ENCODE data around the gene MEIOSIN. TPM values are rescaled to one million over a fixed set of nuclear protein-coding genes. Genes with fewer than 3 reads are reported as not detected.

The MEIOSIN gene
- total and polyA plus RNA-seq, 9 of the 15 experiments (the other 6 are each of a cell fraction or from before 2014, with no cell fraction given) = 0.06 to 2.0 (median 0.76) TPM

DNA sequence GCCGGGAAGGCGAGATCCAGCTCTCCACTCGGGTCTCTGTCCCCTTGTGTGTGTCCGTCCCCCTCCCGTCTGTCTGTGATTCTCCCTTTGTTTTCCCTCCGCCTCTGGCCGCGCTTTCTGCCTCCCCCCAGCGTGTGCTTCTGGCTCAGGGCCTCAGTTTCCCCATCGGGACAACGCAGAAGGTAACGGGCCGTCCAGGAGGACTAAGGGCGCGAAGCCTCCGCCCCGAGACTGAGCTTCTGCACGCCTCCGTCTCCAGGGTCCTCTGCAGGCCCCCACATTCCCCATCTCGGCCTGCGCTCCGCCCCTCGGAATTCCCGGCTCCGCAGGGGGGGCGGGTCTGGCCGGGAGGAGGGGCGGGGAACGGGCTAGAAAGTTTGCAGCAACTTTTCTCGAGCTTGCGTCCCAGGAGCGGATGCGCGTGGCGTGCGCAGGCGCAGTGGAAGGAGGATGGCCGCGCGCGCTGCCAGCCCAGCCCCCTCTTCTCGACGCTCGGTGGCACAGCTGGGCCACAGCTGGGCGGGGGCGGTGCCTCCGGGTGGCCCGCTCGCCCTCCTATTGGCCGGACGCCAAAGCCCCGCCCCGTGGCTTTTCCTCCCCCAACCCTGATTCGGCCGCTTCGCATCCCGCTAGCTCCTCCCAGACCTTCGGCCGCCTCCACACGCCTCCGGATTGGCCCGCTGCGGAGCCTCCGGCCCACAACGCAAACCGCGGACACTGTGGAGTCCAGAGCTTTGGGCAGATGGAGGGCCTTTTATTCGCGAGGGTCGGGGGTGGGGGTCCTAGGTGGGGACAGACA lies 35.9 kb downstream of the MEIOSIN start, which contains the start of gene SIX5 (continued):
- TF ChIP-seq, protein P1, sequence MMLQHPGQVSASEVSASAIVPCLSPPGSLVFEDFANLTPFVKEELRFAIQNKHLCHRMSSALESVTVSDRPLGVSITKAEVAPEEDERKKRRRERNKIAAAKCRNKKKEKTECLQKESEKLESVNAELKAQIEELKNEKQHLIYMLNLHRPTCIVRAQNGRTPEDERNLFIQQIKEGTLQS (IDR thresholded peaks at IDR 0.05) = no peak
- TF ChIP-seq, protein P1 (CRISPR knock-in tag; conservative IDR thresholded peaks at IDR 0.05) = no peak
- TF ChIP-seq, protein P2, sequence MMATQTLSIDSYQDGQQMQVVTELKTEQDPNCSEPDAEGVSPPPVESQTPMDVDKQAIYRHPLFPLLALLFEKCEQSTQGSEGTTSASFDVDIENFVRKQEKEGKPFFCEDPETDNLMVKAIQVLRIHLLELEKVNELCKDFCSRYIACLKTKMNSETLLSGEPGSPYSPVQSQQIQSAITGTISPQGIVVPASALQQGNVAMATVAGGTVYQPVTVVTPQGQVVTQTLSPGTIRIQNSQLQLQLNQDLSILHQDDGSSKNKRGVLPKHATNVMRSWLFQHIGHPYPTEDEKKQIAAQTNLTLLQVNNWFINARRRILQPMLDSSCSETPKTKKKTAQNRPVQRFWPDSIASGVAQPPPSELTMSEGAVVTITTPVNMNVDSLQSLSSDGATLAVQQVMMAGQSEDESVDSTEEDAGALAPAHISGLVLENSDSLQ (IDR thresholded peaks at IDR 0.05) = no peak
- TF ChIP-seq SMAD1 (IDR thresholded peaks at IDR 0.05; ENCODE audit: low read depth, low read length, partially characterized antibody) = no peak
- no peak for TF ChIP-seq KHSRP (IDR thresholded peaks at IDR 0.05)
- TF ChIP-seq, protein P3, sequence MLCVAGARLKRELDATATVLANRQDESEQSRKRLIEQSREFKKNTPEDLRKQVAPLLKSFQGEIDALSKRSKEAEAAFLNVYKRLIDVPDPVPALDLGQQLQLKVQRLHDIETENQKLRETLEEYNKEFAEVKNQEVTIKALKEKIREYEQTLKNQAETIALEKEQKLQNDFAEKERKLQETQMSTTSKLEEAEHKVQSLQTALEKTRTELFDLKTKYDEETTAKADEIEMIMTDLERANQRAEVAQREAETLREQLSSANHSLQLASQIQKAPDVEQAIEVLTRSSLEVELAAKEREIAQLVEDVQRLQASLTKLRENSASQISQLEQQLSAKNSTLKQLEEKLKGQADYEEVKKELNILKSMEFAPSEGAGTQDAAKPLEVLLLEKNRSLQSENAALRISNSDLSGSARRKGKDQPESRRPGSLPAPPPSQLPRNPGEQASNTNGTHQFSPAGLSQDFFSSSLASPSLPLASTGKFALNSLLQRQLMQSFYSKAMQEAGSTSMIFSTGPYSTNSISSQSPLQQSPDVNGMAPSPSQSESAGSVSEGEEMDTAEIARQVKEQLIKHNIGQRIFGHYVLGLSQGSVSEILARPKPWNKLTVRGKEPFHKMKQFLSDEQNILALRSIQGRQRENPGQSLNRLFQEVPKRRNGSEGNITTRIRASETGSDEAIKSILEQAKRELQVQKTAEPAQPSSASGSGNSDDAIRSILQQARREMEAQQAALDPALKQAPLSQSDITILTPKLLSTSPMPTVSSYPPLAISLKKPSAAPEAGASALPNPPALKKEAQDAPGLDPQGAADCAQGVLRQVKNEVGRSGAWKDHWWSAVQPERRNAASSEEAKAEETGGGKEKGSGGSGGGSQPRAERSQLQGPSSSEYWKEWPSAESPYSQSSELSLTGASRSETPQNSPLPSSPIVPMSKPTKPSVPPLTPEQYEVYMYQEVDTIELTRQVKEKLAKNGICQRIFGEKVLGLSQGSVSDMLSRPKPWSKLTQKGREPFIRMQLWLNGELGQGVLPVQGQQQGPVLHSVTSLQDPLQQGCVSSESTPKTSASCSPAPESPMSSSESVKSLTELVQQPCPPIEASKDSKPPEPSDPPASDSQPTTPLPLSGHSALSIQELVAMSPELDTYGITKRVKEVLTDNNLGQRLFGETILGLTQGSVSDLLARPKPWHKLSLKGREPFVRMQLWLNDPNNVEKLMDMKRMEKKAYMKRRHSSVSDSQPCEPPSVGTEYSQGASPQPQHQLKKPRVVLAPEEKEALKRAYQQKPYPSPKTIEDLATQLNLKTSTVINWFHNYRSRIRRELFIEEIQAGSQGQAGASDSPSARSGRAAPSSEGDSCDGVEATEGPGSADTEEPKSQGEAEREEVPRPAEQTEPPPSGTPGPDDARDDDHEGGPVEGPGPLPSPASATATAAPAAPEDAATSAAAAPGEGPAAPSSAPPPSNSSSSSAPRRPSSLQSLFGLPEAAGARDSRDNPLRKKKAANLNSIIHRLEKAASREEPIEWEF (CRISPR knock-in tag; IDR thresholded peaks at IDR 0.05) = no peak
- TF ChIP-seq, protein P4, sequence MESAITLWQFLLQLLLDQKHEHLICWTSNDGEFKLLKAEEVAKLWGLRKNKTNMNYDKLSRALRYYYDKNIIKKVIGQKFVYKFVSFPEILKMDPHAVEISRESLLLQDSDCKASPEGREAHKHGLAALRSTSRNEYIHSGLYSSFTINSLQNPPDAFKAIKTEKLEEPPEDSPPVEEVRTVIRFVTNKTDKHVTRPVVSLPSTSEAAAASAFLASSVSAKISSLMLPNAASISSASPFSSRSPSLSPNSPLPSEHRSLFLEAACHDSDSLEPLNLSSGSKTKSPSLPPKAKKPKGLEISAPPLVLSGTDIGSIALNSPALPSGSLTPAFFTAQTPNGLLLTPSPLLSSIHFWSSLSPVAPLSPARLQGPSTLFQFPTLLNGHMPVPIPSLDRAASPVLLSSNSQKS (CRISPR knock-in tag; IDR thresholded peaks at IDR 0.05) = no peak
- TF ChIP-seq BCOR (IDR thresholded peaks at IDR 0.05) = peak; percentile 97
- TF ChIP-seq ETV1 (tag; conservative IDR thresholded peaks at IDR 0.05; ENCODE audit: low read depth) = no peak
- TF ChIP-seq, protein P5, sequence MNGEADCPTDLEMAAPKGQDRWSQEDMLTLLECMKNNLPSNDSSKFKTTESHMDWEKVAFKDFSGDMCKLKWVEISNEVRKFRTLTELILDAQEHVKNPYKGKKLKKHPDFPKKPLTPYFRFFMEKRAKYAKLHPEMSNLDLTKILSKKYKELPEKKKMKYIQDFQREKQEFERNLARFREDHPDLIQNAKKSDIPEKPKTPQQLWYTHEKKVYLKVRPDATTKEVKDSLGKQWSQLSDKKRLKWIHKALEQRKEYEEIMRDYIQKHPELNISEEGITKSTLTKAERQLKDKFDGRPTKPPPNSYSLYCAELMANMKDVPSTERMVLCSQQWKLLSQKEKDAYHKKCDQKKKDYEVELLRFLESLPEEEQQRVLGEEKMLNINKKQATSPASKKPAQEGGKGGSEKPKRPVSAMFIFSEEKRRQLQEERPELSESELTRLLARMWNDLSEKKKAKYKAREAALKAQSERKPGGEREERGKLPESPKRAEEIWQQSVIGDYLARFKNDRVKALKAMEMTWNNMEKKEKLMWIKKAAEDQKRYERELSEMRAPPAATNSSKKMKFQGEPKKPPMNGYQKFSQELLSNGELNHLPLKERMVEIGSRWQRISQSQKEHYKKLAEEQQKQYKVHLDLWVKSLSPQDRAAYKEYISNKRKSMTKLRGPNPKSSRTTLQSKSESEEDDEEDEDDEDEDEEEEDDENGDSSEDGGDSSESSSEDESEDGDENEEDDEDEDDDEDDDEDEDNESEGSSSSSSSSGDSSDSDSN (IDR thresholded peaks at IDR 0.05; ENCODE audit: borderline replicate concordance in 1 of 2, low read depth in 2 of 2, low read length in 2 of 2) = 0 out of 4 replicates have a peak, but pooled peaks of 1 of the 2 experiments have one; percentile 57
- TF ChIP-seq TAL1 (IDR thresholded peaks at IDR 0.05) = no peak
- no peak for TF ChIP-seq TCF7 (IDR thresholded peaks at IDR 0.05; ENCODE audit: borderline replicate concordance)
- TF ChIP-seq POLR2B (IDR thresholded peaks at IDR 0.05; ENCODE audit: low read depth, partially characterized antibody) = peak; percentile 80
- TF ChIP-seq ZNF707 (CRISPR knock-in tag; conservative IDR thresholded peaks at IDR 0.05) = no peak
- TF ChIP-seq, protein P6, sequence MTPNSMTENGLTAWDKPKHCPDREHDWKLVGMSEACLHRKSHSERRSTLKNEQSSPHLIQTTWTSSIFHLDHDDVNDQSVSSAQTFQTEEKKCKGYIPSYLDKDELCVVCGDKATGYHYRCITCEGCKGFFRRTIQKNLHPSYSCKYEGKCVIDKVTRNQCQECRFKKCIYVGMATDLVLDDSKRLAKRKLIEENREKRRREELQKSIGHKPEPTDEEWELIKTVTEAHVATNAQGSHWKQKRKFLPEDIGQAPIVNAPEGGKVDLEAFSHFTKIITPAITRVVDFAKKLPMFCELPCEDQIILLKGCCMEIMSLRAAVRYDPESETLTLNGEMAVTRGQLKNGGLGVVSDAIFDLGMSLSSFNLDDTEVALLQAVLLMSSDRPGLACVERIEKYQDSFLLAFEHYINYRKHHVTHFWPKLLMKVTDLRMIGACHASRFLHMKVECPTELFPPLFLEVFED (CRISPR knock-in tag; conservative IDR thresholded peaks at IDR 0.05) = no peak
